GM20000 (cell line): ENCODE measurements around the gene PLEKHD1.

ENCODE experiments used
- DNase-seq: peaks from one replicate; pipeline ENCODE4 v3.0.0; 2012; ENCODE audit warnings: low spot score
- CTCF ChIP-seq: IDR thresholded peaks from 2 replicates; pipeline ENCODE4 v1.5.1; 2012; ENCODE audit warnings: mild to moderate bottlenecking, control low read depth; ENCODE audit errors: extremely low read depth, missing control alignments

PLEKHD1 gene

GRCh38 chr14:69551511-69551910, 67.0 kb downstream of the PLEKHD1 start:
- DNase-seq = no peak
- no peak for TF ChIP-seq CTCF

- no peak for TF ChIP-seq CTCF
- no peak for DNase-seq
Measured at GRCh38 chr14:69553252-69553651, 68.7 kb downstream of the PLEKHD1 start.

GRCh38 chr14:69554500-69554899, 70.0 kb downstream of the PLEKHD1 start:
- DNase-seq = no peak
- no peak for TF ChIP-seq CTCF

- no peak for DNase-seq
- TF ChIP-seq CTCF = no peak
Measured at GRCh38 chr14:69558774-69559173, 74.2 kb downstream of the PLEKHD1 start.

- no peak for DNase-seq
- no peak for TF ChIP-seq CTCF
Measured at GRCh38 chr14:69559581-69560011, 75.1 kb downstream of the PLEKHD1 start.

GRCh38 chr14:69560826-69561225, 76.3 kb downstream of the PLEKHD1 start:
- no peak for TF ChIP-seq CTCF
- DNase-seq = no peak

GRCh38 chr14:69561893-69562292, 77.4 kb downstream of the PLEKHD1 start:
- no peak for DNase-seq
- no peak for TF ChIP-seq CTCF
